Stimulated activated naive B cell treated with anti-CD40 and anti-IgM and Interleukin-4, amounts not matched to agents 10 μg/mL and 1 μg/mL and 100 μg/mL, for 72 hours (primary cell): ENCODE data around the gene KLHL4.
"Not testable (repeated sequence)": the region's sequence is repeated elsewhere in the genome, so short reads cannot be mapped to it uniquely, and the experiment has no call there.

Experiments
- ATAC-seq, 2 donors: fragments of 150-1000 bp; cut with Tn5 transposase; replicated peaks; 2 replicates each; pipeline ENCODE4 v1.10.0; 2021; ENCODE audit warnings: moderate library complexity in 1 of 2
- DNase-seq: peaks from one replicate; pipeline ENCODE4 v3.0.0; 2021
- H3K27ac Mint-ChIP-seq: one replicate; pipeline ENCODE4 v1.8.0; 2022; ENCODE audit warnings: mild to moderate bottlenecking, mixed read lengths
- H3K27me3 Mint-ChIP-seq, 2 donors: one replicate each; pipeline ENCODE4 v1.8.0; 2022; ENCODE audit warnings: mixed read lengths in 2 of 2
- H3K36me3 Mint-ChIP-seq, 2 donors: one replicate each; pipeline ENCODE4 v1.8.0; 2022; ENCODE audit warnings: mixed read lengths in 2 of 2, mild to moderate bottlenecking in 1 of 2
- H3K4me1 Mint-ChIP-seq, 2 donors: one replicate each; pipeline ENCODE4 v1.8.0; 2022; ENCODE audit warnings: mixed read lengths in 2 of 2, mild to moderate bottlenecking in 1 of 2
- H3K4me3 Mint-ChIP-seq, 2 donors: one replicate each; pipeline ENCODE4 v1.8.0; 2022; ENCODE audit warnings: mild to moderate bottlenecking in 2 of 2, mixed read lengths in 2 of 2, moderate library complexity in 1 of 2
- H3K9me3 Mint-ChIP-seq, 2 donors: one replicate each; pipeline ENCODE4 v1.8.0; 2022; ENCODE audit warnings: mixed read lengths in 2 of 2, mild to moderate bottlenecking in 1 of 2

KLHL4 gene

GRCh38 chrX:87697409-87697808 lies 179.8 kb downstream of the KLHL4 start:
- no peaks in the 10 kb centered on the region for H3K27me3 Mint-ChIP-seq
- H3K36me3 Mint-ChIP-seq = no peaks in the 10 kb centered on the region
- H3K4me1 Mint-ChIP-seq = no peaks in the 10 kb centered on the region

DNA sequence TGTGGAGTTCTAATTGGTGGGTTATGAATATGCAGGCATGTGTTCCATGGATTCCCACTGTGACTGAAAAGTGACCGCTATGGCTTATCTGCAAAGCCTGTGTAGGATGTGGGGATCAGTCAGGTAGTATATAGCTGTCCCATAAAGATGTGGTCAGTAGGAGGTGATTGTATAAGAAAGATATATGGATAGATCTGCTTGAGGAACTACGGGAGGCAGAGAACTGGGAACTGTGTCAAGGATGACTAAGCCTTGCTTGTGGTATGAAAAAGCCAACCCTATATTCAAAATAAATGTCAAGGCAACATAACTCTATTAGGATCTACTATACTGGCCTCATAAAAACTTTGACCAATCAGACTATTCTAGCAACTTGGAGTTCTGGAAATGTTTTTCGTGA lies 185.2 kb downstream of the KLHL4 start:
- no peaks in the 10 kb centered on the region for H3K27me3 Mint-ChIP-seq
- no peaks in the 10 kb centered on the region for H3K36me3 Mint-ChIP-seq
- no peak for DNase-seq
- no peak overlapping the region for H3K4me3 Mint-ChIP-seq
- H3K4me1 Mint-ChIP-seq = no peaks in the 10 kb centered on the region
- peaks cover 0 to 7% of the 10 kb centered on the region in 2 donors for H3K9me3 Mint-ChIP-seq
- no peak for ATAC-seq
- no peak overlapping the region for H3K27ac Mint-ChIP-seq

More at GRCh38 chrX:87697409-87697808, 179.8 kb downstream of the KLHL4 start:
- H3K4me3 Mint-ChIP-seq = no peak overlapping the region
- DNase-seq = no peak
- H3K27ac Mint-ChIP-seq = no peak overlapping the region
- no peaks in the 10 kb centered on the region for H3K9me3 Mint-ChIP-seq
- ATAC-seq = no peak

DNA sequence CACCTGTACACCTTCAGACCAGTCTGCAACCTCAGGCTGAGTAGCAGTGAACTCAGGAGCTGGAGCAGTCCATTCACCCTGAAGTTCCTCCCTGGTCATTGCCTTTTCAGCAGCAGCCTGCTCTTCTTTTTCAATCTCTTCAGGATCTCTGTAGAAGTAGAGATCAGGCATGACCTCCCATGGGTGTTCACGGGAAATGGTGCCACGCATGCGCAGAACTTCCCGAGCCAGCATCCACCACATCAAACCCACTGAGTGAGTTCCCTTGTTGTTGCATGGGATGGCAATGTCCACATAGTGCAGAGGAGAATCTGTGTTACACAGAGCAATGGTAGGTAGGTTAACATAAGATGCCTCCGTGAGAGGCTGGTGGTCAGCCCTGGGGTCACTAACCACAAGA lies 185.9 kb downstream of the KLHL4 start:
- ATAC-seq = not testable (repeated sequence)

GRCh38 chrX:87706134-87706533 lies 188.5 kb downstream of the KLHL4 start:
- no peak for ATAC-seq
- Mint-ChIP-seq H3K27ac (no peak overlapping the region), H3K27me3 (no peaks in the 10 kb centered on the region), H3K4me1 (no peaks in the 10 kb centered on the region), H3K36me3 (no peaks in the 10 kb centered on the region), H3K4me3 (no peak overlapping the region), H3K9me3 (peaks cover 3 to 20% of the 10 kb centered on the region in 2 donors)
- DNase-seq = no peak

More for the DNA sequence above, 185.9 kb downstream of the KLHL4 start:
- not testable (repeated sequence) for DNase-seq, H3K4me1 Mint-ChIP-seq, H3K27ac Mint-ChIP-seq, H3K36me3 Mint-ChIP-seq, H3K4me3 Mint-ChIP-seq, H3K27me3 Mint-ChIP-seq
- peaks cover 0 to 12% of the 10 kb centered on the region in 2 donors for H3K9me3 Mint-ChIP-seq

DNA sequence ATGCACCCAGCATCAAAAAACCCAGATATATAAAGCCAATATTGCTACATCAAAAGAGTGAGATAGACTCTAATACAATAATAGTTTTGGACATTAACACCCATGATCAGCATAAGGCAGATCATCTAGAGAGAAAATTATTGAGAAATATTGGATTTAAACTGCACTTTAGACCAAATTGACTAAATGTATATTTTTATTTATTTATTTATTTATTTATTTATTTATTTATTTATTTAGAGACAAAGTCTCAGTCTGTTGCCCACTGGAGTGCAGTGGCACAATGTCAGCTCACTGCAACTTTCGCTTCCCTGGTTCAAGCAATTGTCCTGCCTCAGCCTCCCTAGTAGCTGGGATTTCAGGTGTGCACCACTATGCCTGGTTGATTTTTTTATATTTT lies 193.0 kb downstream of the KLHL4 start:
- DNase-seq (no peak), ATAC-seq (no peak)
- Mint-ChIP-seq H3K4me1 (peaks cover 0 to 2% of the 10 kb centered on the region in 2 donors), H3K27ac (no peak overlapping the region), H3K9me3 (peaks cover 3 to 32% of the 10 kb centered on the region in 2 donors), H3K36me3 (no peaks in the 10 kb centered on the region), H3K4me3 (no peak overlapping the region), H3K27me3 (no peaks in the 10 kb centered on the region)
